Mesothelial cell of epicardium (in vitro differentiated cells): Measurements from ENCODE around the gene COMMD7. TPM values are rescaled to one million over a fixed set of nuclear protein-coding genes. Genes with fewer than 3 reads are reported as not detected.
A peak's percentile ranks its signal among the peaks of the same experiment; 100 is the strongest.
"Not testable (repeated sequence)": the region's sequence is repeated elsewhere in the genome, so short reads cannot be mapped to it uniquely, and the experiment has no call there.

Experiments
- DNase-seq, 2 experiments: peaks; one replicate each; pipeline ENCODE4 v3.0.0; 2021; ENCODE audit warnings: low spot score in 2 of 2; ENCODE audit not compliant: unreplicated experiment in 2 of 2
- H3K27ac Mint-ChIP-seq: 2 replicates; pipeline ENCODE4 v1.8.0; 2021; ENCODE audit warnings: mixed read lengths
- H3K27me3 Mint-ChIP-seq: 2 replicates; pipeline ENCODE4 v1.8.0; 2021; ENCODE audit warnings: low read depth, mixed read lengths
- H3K36me3 Mint-ChIP-seq: 2 replicates; pipeline ENCODE4 v1.8.0; 2021; ENCODE audit warnings: mixed read lengths
- H3K4me1 Mint-ChIP-seq: 2 replicates; pipeline ENCODE4 v1.8.0; 2021; ENCODE audit warnings: mixed read lengths
- H3K4me3 Mint-ChIP-seq: 2 replicates; pipeline ENCODE4 v1.8.0; 2021; ENCODE audit warnings: mild to moderate bottlenecking, moderate library complexity, mixed read lengths
- H3K9me3 Mint-ChIP-seq: 2 replicates; pipeline ENCODE4 v1.8.0; 2021; ENCODE audit warnings: mixed read lengths
- total RNA-seq: library from RNA; stranded (reverse); gene quantifications from 3 replicates; pipeline ENCODE4 v1.2.1, GENCODE V29; 2021
- TF ChIP-seq, protein P1 (sequence below): fragments of 200-600 bp; sonication (generic); IDR thresholded peaks from one replicate; pipeline ENCODE4 v1.5.0; 2021; ENCODE audit warnings: antibody characterized with exemption; ENCODE audit not compliant: unreplicated experiment

The COMMD7 gene
- total RNA-seq, 1 donor from 2014 or later, result 40.8 TPM

DNA sequence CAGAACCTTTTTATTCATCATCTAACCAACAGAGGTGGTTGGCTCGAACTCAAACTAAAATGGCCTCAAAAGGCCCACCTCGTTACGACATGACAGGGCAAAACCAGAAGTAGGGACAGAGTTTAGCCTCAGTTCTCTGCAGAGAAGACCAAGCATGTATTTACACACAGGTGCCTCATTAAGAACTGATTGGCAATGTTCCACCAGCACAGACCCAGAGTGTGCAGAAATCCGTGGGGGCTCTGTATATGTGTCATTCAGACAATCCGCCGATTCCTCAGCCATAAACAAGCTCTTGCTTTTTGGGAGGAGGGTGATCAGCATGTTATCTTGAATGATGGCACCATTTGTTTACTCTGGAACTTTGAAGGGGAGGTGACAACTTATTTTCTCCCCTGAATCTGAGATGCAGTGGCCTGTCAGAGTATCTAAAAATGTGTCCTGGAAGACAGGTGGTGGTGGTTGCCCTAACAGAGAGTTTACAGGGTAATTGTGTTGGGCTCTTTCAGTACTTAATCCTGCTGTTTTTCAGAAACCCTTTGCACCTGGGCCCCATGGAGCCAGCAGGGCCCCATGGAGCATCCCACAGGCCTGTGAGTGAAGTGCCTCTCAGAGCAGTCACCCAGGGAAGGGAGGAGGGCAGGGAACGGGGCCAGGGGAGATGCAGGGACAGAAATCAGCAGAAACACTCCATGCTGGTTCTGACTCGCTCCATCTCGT, 40.4 kb downstream of the COMMD7 start:
- no peak overlapping the region for H3K27ac Mint-ChIP-seq
- TF ChIP-seq, protein P1, sequence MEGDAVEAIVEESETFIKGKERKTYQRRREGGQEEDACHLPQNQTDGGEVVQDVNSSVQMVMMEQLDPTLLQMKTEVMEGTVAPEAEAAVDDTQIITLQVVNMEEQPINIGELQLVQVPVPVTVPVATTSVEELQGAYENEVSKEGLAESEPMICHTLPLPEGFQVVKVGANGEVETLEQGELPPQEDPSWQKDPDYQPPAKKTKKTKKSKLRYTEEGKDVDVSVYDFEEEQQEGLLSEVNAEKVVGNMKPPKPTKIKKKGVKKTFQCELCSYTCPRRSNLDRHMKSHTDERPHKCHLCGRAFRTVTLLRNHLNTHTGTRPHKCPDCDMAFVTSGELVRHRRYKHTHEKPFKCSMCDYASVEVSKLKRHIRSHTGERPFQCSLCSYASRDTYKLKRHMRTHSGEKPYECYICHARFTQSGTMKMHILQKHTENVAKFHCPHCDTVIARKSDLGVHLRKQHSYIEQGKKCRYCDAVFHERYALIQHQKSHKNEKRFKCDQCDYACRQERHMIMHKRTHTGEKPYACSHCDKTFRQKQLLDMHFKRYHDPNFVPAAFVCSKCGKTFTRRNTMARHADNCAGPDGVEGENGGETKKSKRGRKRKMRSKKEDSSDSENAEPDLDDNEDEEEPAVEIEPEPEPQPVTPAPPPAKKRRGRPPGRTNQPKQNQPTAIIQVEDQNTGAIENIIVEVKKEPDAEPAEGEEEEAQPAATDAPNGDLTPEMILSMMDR, result no peak
- H3K9me3 Mint-ChIP-seq, result no peaks in the 10 kb centered on the region
- no peak for DNase-seq
- H3K27me3 Mint-ChIP-seq, result no peaks in the 10 kb centered on the region
- H3K4me1 Mint-ChIP-seq, result peaks cover 4% of the 10 kb centered on the region
- peaks cover 41% of the 10 kb centered on the region for H3K36me3 Mint-ChIP-seq
- H3K4me3 Mint-ChIP-seq, result no peak overlapping the region

DNA sequence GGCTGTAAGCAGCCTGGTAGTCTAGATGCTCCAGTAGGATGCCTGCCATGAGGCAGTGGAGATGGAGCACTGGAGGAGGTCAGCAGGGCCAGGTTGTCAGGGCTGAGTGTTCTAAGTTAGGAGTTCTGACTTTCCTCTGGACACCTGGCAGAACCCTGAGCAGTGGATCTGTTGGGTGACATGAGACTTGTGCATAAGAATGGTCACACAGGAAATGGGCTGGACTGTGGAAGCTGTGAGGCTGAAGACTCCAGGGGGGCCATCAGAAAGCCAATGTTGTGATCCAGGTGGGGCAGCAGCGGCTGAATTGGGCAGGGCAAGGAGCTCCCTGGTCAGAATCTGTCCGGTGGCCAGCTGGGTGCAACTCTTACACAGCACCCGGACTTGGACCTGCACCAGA, 45.7 kb downstream of the COMMD7 start:
- H3K27me3 Mint-ChIP-seq, result no peaks in the 10 kb centered on the region
- peaks cover 16% of the 10 kb centered on the region for H3K36me3 Mint-ChIP-seq
- H3K4me1 Mint-ChIP-seq, result peaks cover 12% of the 10 kb centered on the region
- H3K27ac Mint-ChIP-seq, result no peak overlapping the region
- no peak overlapping the region for H3K4me3 Mint-ChIP-seq
- H3K9me3 Mint-ChIP-seq, result no peaks in the 10 kb centered on the region
- TF ChIP-seq, protein P1, result no peak
- no peak for DNase-seq

DNA sequence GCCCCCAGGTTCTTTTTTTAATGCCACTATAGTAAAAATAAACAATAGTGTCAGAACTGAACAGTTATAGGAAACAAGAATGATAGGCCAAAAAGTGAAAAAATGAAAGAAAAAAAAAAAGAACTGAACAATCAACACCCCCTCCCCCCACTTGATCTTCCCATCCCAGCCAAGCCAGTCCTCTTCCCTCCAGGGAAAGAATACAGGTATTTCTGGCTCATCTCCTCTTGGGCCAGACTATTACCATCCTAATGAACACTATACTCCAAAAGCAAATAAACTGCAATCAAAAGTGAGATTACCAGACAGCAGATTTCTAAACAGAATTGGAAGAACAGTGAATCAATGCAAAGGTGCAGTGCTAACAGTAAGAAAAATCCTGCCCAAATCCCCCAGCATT, 48.2 kb downstream of the COMMD7 start:
- TF ChIP-seq, protein P1, result no peak
- Mint-ChIP-seq H3K9me3 (no peaks in the 10 kb centered on the region), H3K27ac (peak overlapping the region; percentile 73), H3K4me3 (no peak overlapping the region), H3K27me3 (no peaks in the 10 kb centered on the region), H3K36me3 (peaks cover 4% of the 10 kb centered on the region), H3K4me1 (peaks cover 9% of the 10 kb centered on the region)
- DNase-seq, result no peak

DNA sequence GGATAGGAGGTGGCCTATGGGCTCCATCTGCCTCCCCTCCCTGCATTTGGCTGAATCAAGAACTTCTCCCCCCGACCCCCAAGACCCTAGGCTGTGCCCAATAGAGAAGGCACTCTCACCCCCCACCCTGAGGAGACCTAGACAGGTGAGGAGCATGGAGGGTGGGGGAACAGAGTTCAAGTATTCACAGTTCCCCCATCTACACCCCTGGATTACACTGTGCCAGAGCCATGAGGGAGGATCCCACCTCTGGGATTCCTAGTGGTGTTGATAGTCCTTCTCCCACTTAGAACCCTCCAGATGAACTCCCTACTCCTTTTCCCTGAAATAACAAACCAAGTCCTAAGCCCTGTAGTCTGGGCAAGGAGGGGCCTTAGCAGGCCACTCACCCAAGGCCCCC, 54.3 kb downstream of the COMMD7 start:
- H3K4me1 Mint-ChIP-seq, result peaks cover 11% of the 10 kb centered on the region
- not testable (repeated sequence) for H3K9me3 Mint-ChIP-seq

DNA sequence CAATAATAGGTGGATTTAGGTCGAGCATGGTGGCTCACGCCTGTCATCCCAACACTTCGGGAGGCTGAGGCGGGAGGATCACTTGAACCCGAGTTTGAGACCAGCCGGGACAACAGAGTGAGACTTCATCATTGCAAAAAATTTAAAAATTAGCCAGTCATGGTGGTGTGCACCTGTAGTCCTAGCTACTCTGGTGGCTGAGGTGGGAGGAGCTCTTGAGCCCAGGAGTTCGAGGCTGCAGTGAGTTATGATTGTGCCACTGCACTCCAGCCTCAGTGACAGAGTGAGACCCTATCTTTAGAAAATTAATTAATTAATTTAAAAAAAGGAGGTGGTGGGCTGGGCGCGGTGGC, 56.1 kb downstream of the COMMD7 start:
- peaks cover 19% of the 10 kb centered on the region for H3K4me1 Mint-ChIP-seq
- DNase-seq, result no peak
- no peaks in the 10 kb centered on the region for H3K27me3 Mint-ChIP-seq
- no peaks in the 10 kb centered on the region for H3K9me3 Mint-ChIP-seq
- H3K36me3 Mint-ChIP-seq, result no peaks in the 10 kb centered on the region
- H3K27ac Mint-ChIP-seq, result no peak overlapping the region
- TF ChIP-seq, protein P1, result no peak
- H3K4me3 Mint-ChIP-seq, result no peak overlapping the region

More for the DNA sequence above, 54.3 kb downstream of the COMMD7 start:
- H3K4me3 Mint-ChIP-seq, DNase-seq, H3K36me3 Mint-ChIP-seq, H3K27ac Mint-ChIP-seq, H3K27me3 Mint-ChIP-seq: not testable (repeated sequence)

DNA sequence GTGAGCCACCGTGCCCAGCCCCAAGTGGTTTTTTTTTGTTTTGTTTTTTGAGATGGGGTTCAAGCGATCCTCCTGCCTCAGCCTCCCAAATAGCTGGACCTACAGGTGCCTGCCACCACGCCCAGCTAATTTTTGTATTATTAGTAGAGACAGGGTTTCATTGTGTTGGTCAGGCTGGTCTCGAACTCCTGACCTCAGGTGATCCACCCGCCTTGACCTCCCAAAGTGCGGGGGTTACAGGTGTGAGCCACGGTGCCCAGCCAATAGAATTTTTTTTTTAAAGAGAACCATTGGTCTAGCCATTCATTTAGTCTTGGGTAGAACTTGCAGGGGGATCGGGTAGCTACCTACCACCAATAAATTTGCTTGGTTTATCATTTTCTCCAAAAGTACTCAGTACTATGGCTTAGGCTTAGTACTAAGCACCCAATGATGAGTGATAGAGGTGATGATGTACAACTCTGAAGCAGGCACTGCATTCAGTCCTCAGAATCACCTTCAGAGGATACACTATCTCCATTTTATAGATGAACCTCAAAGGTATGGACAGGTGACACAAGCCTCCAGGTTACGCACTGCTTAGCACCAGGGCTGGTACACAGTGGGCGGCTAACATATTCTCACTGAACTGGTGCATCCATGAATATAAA, 56.6 kb downstream of the COMMD7 start:
- Mint-ChIP-seq H3K27me3 (no peaks in the 10 kb centered on the region), H3K27ac (peak overlapping the region; percentile 96), H3K36me3 (no peaks in the 10 kb centered on the region), H3K4me1 (peaks cover 22% of the 10 kb centered on the region), H3K4me3 (no peak overlapping the region), H3K9me3 (no peaks in the 10 kb centered on the region)
- no peak for DNase-seq
- TF ChIP-seq, protein P1, result no peak
